GM21528 (cell line): ENCODE results near the gene MAP3K6.

ENCODE experiments used
- ATAC-seq: cut with Tn5 transposase; IDR thresholded peaks from one replicate; pipeline ENCODE4 v1.9.1; 2021; ENCODE audit warnings: mild to moderate bottlenecking, moderate library complexity; ENCODE audit not compliant: unreplicated experiment, low FRiP score

Gene MAP3K6

DNA sequence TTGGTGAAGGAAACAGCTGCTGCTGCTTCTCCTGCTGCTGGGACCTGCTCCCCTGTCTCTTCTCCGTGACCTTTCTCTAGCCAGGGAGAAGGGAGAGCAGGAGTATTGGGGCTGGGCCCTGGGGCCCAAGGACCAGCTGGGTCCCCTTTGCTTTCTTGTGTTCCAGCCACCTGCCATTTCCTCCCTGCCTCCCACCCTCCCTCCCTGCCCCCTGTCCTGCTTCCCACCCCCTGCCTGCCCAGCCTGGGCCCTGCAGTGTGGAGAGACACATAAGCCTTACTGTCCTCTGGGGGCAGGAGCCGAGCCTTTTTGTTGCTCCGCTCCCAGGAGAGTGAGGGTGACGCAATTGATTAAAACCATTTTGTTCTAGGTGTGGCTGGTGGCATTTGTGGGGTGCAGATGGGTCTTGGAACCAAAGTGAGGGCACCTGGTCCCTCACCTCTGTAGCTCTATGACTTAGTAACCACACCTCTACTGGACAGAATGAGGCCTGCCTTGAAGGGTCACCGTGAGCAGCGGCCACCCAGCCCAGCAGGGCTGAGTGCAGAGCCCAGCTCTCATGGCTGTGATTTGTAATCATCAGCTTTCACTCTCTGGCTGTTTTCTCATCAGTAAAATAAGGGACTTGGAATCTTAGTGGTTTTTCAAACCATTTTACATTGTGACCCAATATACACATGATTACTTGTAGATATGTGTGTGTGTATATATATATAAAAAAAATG, 58.7 kb downstream of the MAP3K6 start:
- no peak for ATAC-seq

DNA sequence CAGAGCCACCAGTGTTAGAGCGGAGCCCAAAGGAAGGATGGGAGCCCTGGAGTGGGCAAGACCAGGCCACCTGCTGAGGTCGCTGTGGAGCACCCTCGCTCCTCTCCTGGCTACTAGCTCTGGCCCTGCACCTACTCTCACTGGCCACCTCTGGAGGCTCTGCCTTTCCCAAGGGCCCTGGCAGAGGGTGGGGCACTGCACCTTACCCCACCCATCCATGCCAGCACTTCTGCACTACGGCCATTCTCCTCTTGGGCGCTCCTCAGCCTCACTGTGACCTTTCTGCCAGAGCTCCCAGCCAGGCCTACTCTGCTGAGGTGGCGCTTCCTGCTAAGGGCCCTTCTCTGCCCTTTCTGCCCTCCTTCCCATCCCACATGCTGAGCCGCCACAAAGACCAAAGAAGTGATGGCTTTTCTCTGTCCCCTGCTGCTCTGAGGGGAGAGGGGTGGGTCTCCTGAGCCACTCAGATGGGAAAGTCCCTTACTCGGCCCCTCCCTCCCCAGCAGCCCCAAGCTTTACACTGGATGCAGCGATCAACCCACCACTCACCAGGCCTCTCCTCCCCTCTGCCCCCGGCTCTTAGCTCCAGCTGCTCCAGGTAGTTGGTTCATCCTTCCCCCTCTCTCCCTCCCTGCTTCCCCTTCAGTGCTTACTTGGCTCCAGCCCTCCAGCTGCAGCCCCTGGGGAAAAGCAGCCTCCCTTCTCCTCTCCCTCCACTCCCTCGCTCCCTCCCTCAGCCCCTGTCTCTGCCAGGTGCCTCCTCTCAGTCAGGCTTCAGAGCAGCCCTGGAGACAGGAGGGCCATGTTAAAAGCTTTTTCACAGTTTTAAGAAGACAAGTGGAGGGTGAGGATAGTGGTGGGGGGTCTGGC, 59.6 kb downstream of the MAP3K6 start:
- ATAC-seq, result no peak

DNA sequence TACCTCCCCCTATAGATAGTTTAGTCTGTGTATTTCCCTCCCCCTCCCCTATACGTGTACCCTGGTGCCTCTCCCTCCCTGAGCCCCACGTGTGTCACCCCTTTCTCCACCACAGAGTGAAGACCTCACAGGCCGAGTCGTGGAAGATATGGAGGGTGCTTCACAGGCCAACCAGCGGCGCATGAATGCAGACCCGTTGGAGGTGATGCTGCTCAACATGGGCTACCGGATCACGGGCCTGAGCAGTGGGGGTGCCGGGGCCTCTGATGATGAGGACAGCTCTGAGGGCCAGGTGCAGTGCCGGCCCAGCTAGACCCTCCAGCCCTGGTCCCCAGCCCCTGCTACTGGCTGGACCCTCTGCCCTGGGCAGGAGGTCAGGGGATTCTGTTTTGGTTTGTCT, 60.7 kb downstream of the MAP3K6 start:
- no peak for ATAC-seq
